HL-60/S4 treated with phorbol 12-myristate 13-acetate at 8.2 ng/mL for 4 days and 3 days (cell line): ENCODE measurements around the gene ADORA2A.

Experiments
- in situ Hi-C: fragments of 300-500 bp; cut with MboI; formaldehyde crosslinking; loops from 2 replicates; pipeline ENCODE4 v1.15.0; 2022; ENCODE audit warnings: low sequenced_read_pairs

Gene ADORA2A

DNA sequence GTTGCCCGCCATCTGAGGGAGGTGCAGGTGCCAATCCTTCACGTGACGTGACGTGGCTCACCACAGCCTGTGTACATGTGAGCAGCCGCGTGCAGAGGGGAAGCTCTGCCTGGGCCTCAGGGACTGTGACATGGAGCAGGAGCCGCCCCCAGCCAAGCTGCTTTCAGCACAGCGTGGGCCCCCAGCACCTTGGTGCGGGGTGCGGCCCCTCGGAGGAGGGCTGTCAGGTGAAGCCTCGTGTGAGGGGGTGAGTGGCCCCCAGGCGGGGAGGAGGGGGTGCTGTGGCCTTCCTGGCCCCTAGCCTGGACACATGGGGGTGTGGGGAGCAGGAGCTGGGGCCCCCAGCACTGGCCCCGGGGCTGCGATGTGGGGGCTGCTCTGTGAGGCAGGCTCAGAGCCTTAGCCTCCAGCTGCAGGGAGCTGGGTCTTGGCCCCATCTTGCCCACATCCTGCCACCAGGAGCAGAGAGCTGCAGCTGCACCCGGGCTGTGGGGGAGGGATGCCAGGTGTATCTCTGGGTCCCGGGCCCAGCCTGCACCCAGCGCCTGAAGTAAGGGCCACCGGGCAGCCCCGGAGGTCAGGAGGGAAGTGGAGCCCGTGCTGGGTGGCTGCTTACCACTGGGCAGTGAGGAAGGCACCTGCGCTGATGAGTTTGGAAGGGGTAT is at the start of gene ADORA2A:
Gene ADORA2A, plus strand, starts transcription at position 100 of the 665 bp plus-strand sequence. CDS start 5,806 bp downstream, outside the sequence.
- in situ Hi-C loops = no loop called here

DNA sequence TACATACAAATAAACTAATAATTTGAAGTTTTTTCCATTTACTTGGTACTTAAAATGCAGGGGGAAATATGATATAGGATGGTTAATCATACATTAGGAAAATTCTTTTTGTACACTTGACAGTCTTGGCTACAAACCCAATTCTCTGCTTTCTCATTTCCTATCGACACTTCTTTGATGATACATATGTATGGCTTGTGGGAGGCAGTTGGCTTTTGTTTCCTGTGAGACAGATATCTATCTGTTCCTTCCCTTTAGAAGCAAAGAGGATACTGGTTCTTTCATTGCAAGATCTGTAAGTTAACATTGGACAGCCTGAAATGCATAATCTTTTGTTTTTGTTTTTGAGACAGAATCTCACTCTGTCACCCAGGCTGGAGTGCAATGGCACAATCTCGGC is 47.9 kb upstream of the ADORA2A start:
- in situ Hi-C loops = no loop called here

DNA sequence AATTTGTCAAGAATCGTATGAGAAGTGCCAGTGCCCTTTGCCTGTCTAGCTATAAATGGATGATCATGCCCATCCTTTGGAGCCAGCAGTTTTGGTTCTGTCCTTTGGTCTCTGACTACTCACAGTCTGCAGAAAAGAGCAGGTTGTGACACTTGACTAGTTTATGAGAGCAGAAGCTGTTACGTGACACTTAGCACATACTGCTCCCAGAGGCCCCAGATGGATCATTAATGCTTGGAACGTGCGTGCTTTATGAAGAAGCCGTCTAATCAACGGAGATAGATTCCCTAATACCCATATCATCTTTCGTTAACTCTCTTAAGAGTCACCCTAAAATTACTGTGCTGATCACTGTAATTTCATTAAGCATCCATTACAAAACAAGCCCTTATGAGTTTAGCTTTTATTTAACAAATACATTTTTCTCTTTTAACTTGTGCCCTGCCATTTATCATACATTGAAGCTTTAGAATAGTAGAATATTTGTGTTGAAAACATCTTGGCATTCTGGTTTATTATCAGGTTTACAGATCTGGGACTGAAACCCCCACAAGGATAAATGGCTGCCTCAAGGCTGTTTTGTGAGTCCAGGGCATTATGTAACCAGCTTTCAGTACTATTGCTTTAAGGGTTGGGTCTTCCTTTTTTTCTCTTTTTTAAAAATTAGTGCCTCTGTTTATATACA is 47.0 kb upstream of the ADORA2A start:
- in situ Hi-C loops = no loop called here

DNA sequence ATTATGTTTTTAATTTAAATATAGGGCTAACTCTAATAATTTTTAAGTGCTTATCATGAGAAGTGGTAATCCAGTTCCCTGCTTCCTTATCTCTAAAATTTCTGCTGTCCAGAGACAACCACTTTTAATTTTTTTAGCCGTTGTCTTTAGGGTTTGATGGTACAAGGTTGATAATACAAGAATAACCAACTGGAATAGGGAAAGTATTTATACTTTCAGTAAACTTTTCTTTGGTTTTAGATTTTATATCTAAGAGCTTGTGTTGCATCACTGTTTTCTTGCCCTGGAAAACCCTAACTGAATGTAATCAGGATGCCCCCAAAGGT is 46.5 kb upstream of the ADORA2A start:
- in situ Hi-C loops = no loop called here

DNA sequence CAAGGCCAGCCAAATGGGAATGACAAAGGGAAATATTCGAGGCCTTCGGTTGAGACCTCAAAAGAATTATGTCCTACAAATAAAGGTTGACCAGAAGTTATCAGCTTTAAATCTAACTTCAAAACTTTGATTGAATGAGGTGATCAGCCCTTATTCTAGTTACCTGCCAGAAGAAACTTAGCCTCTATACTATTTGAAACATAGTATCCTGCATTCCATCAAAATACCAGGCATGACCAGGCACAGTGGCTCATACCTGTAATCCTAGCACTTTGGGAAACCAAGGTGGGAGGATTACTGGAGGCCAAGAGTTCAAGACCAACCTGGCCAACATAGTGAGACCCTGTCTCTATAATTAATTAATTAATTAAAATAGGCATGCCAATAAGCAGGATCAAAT is 44.3 kb upstream of the ADORA2A start:
- in situ Hi-C loops = no loop called here

GRCh38 chr22:24384131-24384530 is 43.3 kb upstream of the ADORA2A start:
- in situ Hi-C loops = no loop called here

- in situ Hi-C loops = no loop called here
These were observed 40.4 kb upstream of the ADORA2A start for GRCh38 chr22:24386937-24387471.

GRCh38 chr22:24389680-24390079 is 37.7 kb upstream of the ADORA2A start:
- in situ Hi-C loops = no loop called here

- in situ Hi-C loops = no loop called here
These were observed 37.2 kb upstream of the ADORA2A start for GRCh38 chr22:24390156-24390555.

GRCh38 chr22:24390576-24390975 is 36.8 kb upstream of the ADORA2A start:
- in situ Hi-C loops = no loop called here

DNA sequence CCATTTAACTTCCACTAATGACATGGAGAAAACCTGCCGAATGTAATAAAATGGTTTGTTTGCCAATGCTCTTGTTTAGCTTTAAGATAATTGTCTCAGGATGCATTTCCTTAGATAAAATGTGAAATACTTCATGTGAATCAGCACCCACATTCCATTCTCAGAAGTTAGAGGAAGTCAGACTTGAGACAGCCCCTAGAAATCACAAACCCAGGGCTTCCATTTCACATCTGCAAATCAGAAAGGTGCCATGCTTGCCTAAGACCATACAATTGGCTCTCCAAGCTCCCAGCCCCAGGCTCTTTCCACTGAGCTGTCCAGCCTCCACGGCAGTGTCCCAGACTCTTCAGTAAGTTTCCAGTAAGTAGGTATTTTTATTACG is 35.6 kb upstream of the ADORA2A start:
- in situ Hi-C loops = no loop called here

DNA sequence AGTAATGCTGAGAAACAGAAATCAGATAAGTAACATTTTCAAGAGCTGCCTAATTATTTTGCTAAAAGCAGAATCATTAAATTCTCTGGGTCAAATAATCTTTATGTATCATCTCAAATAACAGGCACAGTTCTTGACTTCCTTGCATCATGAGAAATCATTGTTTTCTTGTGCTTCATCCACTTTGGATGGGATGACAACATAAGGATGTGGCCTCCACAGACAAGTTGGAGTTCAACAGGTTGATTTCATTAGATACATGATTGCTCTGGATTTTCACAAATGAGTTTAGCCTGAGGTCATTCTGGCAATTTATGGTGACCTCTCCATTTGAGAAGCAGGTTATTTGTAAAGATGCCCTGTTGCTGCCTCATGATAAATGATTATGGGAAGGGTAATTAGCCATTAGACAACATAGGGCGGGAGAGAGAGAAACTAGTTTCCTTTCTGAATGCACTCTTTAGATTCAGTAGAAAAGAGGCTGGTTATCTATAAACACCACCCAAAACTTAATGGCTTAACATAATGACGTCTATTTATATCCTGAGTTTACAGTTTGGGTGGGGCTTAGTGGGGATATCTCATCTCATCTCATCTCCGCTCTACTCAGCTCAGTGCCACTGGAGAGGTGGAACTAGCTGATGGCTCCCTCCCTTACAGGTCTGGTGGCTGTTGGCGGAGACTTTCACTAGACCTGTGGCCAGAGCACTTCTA is 35.0 kb upstream of the ADORA2A start:
- in situ Hi-C loops = no loop called here

- in situ Hi-C loops = no loop called here
These were observed 34.3 kb upstream of the ADORA2A start for GRCh38 chr22:24393012-24393559.

DNA sequence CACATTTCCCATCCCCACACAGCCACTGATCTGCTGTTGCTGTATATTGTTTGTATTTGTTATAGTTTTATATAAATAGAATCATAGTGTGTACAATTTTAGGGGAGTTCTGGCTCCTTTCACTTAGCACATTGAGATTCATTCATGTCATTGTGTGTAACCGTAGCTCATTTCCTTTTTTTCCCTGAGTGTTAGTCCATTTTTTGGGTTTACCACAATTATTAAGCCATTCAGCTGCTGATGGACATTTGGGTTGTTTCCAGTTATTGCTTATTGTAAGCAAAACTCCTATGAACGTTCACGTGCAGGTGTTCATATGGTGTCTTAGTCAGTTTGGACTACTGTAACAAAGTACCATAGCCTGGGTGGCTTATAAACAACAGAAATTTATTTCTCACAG is 33.6 kb upstream of the ADORA2A start:
- in situ Hi-C loops = no loop called here

DNA sequence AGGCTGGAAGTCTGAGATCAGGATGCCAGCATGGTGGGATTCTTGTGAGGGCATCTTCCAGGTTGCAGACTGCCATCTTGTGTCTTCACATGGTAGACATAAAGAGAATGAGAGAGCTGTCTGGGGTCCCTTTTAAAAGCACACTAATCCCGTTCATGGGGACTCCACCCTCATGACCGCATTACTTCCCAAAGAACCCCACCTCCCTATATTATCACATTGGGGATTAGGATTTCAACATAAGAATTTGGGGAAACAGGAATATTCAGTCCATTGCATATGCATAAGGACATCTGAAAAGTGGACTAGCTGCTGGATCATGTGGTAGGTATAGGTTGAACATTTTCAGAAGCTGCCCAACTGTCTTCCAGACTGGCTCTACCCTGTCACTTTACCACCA is 33.1 kb upstream of the ADORA2A start:
- in situ Hi-C loops = no loop called here

- in situ Hi-C loops = no loop called here
These were observed 29.0 kb upstream of the ADORA2A start for GRCh38 chr22:24398409-24398808.

DNA sequence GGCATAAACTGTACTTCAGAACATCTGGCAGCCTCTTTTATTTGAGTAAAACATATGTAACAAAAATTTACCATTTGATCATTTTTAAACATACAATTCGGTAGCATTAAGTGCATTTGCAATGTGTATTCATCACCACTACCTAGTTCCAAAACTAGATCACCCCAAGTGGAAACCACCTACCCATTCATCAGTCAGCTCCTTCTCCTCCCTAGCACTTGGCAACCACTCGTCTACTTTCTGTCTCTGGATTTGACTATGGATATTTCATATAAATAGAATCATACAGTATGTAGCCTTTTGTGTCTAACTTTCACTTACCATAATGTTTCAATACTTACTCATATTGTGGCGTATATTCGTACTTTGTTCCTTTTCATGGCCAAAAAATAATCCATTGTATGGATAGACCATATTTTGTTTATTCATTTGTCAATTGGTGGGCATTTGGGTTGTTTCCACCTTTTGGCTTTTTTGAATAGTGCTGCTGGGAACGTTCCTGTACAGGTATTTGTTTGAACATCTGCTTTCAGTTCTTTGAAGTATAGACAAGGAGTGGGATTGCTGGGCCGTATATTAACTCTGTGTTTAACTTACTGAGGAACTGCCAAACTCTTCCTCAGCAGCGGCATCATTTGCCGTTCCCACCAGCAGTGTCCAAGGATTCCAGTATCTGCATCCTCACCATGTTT is 27.2 kb upstream of the ADORA2A start:
- in situ Hi-C loops = no loop called here

- in situ Hi-C loops = no loop called here
These were observed 26.4 kb upstream of the ADORA2A start for GRCh38 chr22:24400726-24401596.

DNA sequence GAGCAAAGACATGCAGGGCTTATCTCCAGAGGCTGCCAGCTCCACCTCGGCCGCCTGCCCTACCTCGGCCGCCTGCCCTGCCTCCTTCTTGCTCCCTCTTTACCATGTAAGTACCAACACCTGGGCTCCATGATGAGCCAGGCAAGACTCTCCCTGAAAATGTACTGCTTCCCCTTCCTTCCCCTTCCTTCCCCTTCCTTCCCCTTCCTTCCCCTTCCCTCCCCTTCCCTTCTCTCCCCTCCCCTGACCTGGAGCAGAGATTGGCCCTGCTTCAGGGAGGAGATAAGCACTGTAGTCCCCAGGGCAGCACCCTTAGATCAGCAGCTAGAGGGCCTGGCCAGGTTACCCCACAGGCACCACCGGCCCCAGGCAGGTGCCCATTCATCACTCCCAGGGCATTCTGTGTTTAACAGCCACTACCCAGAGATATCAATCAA is 25.4 kb upstream of the ADORA2A start:
- in situ Hi-C loops = no loop called here
